ENCODE measurements around the gene RAB40A.
"Not testable (repeated sequence)": the region's sequence is repeated elsewhere in the genome, so short reads cannot be mapped to it uniquely, and the experiment has no call there.

RAB40A gene

DNA sequence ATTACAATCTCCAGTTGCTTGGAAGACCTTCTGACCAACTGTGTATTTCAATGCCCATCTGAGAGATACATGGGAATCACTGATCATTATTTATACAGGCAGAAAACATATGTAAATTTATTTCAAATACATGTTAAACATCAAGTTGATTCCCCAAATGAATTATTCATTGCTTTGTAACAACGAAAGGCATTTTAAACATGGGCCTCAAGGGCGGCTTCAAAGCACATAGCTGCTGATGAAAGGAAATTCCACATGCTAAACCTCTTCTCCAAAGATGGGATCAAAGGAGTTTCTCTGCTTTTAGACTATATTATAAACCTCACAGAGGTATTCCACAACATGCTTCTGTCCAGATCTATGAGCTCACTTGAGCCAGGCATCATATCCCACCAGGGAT, 4.3 kb upstream of the RAB40A start:
- no peak for DNase-seq (ENCODE audit: low read depth)

DNA sequence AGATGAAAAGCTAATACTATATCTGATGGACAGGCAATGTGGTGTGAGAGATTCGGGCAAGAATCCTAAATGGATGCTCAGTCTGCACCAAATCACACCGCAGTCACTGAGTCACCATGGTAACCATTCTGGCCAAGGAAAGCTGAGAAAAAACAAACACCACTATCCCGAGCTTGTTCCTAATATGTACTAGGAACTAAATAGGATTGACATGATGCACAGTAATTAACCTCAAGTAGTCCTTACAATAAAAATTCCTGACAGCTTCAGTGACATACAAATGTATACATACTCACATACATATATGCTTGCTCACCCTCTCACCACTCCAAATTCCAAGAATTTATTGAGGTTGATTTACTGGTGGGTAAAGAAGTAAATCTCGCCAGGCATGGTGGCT, 1.1 kb upstream of the RAB40A start:
- peak; percentile 61 for DNase-seq (ENCODE audit: low read depth)

DNA sequence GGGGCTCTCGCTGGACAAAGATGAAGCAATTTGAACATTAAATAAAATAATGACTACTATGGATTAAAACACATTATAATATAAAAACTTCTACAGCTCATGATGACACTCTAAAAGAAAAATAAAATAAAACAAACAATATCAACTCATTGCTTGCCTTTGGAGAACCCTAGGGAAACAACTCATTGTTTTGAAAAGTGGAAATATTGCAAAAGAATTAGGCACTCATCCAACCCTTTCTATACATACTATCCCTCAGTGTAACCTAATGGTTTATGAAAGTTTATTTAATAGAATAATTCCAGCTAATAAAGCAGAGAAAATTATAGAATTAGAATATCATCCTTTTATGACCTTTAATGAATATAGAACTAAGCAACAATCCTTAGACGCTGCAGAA, 718 bp downstream of the RAB40A start:
- DNase-seq (ENCODE audit: low read depth) = peak; percentile 20

DNA sequence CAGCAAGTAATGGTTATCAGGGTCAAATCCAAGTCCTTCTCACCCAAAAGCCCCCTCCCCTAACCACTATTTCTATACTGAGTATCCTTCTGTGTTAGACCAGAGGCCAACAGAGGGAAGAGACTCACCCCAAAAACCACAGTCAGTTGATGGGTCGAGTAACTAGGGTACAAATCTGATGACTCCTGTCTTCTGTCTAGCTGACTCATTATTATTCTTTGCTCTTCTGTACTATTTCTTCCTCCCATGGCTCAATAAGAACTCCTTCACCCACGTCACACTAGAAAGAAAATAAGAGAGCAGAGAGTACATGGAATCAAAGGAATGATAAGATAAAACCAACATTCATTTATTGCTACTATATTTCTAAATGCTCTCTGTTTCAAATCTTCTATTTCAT, 2.0 kb downstream of the RAB40A start:
- DNase-seq (ENCODE audit: low read depth) = peak; percentile 42

DNA sequence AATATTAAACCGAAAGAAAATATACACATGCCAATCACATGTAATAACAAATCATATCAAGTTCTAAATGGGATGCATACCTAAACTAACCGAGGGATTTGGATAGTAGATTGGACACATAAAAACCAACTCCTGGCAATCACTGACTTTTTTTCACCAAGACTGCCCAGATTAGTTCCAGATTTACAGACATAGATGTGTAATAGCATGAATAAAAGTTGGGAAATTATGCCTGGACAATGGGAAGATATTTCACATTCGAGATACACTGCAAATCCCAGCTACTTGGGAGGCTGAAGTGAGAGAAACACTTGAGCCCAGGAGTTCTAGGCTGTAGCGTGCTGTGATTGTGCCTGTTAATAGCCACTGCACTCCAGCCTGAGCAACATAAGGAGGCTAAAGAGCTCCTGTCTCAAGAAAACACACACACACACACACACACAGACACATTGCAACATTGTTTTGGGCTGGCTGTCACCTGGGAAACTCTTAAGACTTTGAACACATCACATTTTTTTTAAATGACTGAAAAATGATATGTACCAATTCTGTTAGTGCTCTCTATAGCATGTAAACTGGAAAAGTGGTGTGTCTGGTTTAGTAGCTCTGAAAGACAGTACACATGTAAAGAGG, 5.7 kb downstream of the RAB40A start:
- peak; percentile 71 for DNase-seq (ENCODE audit: low read depth)

DNA sequence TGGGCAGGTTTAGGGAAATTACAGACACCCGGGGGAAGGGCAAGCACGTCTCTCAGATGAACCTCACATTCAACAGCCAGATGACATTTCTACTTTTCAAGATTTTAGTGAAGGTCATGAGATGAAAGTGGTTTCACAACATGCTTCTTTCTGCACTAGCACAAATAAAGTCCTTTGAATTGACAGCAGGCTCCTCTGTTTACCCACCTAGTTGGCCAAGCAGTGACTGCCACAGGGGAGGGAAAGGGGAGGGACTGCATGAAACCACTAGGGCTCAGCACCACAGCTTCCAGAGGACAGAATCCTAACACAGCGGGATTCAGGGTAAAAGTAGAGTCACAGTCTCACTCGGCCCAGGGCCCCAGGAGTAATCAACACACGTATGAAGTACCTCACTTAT, 6.2 kb downstream of the RAB40A start:
- DNase-seq (ENCODE audit: low read depth) = no peak

DNA sequence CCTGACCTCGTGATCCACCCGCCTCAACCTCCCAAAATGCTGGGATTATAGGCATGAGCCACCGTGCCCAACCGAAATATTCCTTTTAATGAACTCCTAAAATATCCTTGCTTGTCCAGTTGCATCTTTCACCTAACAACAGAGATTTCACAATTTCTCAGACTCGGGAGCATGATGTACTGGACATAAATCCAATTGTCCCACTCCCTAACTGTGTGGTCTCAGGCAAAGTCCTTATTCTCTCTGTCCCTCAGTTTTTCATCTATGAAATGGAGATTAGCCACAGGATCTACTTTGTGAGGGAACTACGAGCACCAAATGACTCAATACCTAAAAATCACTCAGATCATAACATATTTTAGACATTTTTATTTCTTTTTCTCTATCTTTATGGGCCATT, 9.3 kb downstream of the RAB40A start:
- no peak for DNase-seq (ENCODE audit: low read depth)

DNA sequence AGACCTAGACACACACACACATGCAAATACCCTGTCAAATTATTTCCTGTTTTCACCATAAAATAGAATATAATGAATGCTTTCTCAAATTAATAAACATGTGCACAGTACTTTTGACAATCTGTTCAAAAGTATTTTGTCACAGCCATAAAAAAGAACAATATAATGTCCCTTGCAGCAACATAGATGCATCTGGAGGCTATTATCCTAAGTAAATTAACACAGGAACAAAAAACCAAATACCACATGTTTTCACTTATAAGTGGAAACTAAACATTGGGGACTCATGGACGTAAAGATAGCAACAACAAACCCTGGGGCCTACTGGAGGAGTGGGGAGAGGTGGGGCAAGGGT, 15.5 kb downstream of the RAB40A start:
- peak; percentile 39 for DNase-seq (ENCODE audit: low read depth)

DNA sequence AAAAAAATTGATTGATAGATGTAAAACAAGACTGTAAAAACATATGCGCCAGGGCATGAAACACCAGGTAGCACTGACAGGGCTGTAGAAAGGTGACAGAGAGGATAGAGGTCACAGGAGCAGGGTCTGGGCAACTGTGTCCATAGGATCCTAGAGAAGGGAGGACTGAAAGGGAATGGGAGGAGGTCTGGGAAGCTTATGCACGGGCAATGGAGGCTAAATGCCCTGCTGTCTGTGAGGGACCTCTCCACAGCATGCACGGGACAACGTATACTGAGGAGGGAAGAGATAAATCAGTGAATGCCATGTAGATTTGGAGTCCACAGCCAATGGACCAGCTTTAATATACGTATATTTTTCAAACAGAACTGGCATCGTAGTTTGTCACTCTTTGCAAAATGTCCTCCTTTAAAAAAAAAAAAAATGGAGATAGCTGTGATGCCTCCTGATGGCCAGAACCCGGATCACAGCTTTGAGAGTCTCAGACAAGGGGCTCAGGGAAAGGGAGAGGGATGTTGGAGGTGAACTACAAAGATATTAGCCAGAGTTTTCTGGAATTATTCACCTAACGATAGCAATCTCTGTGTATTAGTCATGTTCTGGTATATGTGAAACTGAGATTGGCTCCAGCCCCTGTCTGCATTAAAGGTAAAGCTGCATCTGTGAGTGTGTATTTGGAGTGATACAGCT, 16.0 kb downstream of the RAB40A start:
- no peak for DNase-seq (ENCODE audit: low read depth)

DNA sequence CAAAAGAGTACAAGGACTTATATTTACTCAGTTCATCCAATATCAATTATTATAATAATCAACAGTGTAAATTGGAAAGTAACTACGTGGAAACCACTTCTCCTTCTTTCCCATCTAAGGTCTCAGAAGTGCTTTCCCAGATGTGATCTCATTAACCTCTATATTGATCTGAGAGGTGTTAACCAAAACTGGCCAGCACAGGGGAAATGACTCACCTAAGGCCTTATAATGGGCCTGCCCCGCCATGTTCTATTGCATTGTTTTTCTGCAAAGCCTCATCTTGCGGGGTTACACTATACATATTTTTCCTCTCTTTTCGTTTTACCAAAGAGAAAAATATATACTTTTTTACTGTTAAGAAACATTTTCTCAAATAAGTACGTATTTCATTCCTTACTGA, 20.5 kb downstream of the RAB40A start:
- no peak for DNase-seq (ENCODE audit: low read depth)

DNA sequence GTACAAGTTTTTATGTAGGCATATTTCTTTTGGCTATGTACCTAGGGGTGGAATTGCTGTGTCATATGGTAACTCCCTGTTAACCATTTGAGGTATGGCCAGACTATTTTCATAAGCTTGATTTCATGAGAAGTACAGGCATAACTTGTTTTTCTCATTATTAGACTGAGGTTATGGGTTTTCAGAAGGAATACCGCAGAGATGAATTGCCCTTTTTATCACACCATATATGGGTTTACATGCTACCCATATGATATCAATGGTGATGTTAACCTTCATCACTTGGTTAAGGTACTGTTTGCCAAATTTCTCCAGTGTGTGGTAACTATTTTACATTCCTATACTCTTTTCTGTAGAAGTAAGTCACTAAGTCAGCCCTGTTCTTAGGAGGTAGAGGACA, 23.5 kb downstream of the RAB40A start:
- DNase-seq (ENCODE audit: low read depth) = no peak

DNA sequence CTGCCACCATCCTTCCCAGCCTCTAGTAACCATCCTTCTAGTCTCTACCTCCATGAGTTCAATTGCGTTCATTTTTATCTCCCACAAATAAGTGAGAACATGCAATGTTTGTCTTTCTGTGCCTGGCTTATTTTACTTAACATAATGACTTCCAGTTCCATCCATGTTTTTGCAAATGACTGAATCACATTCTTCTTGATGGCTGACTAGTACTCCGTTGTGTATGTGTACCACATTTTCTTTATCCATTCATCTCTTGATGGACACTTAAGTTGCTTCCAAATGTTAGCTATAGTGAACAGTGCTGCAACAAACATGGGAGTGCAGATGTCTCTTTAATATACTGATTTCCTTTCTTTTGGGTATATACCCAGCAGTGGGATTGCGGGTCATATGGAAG, 25.7 kb downstream of the RAB40A start:
- not testable (repeated sequence) for DNase-seq (ENCODE audit: low read depth)

DNA sequence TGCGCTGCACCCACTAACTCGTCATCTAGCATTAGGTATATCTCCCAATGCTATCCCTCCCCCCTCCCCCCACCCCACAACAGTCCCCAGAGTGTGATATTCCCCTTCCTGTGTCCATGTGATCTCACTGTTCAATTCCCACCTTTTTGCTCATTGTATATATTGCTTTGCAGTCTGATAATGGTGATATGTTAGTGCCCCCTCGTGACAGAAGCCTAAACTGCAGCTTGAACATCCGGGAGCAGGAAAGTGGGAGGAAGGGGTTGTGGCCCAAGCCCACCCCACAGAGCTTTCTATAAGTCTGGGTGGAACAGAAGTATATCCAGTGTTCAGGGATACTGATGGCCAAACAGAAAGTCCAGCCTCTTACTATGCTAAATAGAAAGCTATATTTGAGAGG, 29.6 kb downstream of the RAB40A start:
- peak; percentile 6 for DNase-seq (ENCODE audit: low read depth)

DNA sequence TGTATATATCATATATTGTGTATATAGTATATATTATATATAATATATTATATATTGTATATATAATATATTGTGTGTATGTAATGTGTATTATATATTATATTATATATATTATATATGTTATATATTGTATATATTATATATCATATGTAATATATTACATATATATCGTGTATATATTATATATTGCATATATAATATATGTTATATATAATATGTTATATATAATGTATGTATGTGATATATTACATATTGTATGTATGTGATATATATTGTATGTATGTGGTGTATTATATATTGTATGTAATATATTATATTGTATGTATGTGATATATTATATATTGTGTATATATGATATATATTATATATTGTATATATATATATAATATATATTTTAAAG, 30.5 kb downstream of the RAB40A start:
- DNase-seq (ENCODE audit: low read depth) = no peak

DNA sequence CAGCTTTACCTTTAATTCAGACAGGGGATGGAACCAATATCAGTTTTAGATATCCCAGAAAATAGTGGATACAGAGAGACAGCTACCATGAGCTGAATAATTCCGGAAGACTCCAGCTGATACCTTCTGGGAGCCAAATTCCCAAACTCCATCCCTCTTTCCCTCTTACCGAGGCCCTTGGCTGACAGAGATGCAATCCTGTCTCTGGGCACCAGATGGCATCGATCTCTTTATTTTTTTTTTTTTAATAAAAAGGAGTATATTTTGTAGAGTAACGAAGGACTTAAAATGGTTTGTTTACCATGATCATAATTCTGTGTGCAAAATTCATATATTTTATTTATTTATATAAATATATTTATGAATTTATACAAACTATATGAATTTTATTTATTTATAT, 31.0 kb downstream of the RAB40A start:
- peak; percentile 11 for DNase-seq (ENCODE audit: low read depth)

DNA sequence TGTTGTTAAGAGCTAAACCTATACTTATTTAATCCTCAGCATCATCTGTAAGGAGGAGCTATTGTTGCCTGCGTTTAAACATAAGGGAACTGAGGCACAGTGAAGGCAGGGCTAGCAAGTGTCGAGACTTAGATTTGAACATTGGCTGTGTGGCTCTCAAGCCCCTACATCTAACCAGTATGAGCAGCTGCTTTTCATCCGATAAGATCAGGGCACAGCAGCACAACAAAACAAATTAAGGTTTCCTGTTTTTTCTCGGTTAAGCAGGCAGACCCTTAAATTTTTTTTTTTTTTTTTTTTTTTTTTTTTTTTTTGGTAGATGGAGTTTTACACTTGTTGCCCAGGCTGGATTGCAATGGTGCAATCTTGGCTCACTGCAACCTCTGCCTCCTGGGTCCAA, 35.6 kb downstream of the RAB40A start:
- DNase-seq (ENCODE audit: low read depth) = no peak

DNA sequence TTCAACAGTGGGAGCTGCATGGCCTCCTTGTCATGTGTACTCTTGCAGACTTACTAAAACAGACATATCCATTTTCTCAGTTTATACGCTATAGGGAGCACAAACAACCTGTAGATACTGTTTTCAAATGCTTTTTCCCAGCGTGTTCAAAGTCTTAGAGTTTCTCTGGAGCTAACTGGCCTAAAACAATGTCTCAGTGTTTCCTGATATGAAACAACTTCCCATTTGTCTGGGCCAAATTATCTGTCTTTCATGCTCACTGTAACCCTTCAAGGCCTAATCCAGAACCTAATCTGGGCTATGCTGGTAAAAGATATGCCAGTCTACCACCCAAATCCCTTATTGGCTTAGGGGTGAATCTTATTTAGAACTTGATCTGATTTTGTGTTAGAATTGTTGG, 38.8 kb downstream of the RAB40A start:
- no peak for DNase-seq (ENCODE audit: low read depth)

DNA sequence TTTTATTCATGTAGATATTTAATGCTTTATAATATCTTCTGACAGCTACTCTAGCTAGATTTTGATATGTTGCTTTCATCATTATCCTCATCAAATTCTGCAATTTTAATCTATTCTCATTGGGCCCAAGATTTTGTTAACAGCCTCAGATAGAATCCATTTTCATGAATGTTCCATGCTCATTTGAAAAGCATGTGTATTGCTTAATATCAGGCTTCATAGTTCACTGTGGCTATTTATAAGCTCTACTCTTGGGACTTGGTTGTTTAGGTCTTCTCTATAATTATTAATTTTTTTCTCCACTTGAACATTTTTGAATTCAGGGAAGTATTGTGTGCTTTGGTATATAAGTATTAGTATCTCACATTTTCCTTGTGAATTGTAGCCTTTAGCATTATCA, 41.8 kb downstream of the RAB40A start:
- DNase-seq (ENCODE audit: low read depth) = peak; percentile 50

DNA sequence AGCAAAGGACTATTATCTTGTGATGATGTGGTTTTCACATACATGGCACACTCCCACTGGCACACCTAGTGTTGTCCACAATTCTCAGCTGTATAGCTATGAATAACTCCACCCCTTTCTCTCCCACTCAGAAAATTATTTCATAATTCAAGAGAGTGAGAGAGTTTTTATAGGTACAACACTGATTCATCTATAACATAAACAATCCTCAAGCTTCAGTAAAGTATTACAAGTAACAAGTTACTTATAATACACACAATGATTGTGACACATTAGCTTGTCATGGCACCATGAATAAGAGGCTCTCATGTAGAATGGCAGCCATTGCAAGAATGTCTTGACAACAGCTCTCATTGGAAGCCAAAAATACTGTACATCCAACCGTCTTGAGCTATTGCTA, 43.9 kb downstream of the RAB40A start:
- DNase-seq (ENCODE audit: low read depth) = peak; percentile 2

DNA sequence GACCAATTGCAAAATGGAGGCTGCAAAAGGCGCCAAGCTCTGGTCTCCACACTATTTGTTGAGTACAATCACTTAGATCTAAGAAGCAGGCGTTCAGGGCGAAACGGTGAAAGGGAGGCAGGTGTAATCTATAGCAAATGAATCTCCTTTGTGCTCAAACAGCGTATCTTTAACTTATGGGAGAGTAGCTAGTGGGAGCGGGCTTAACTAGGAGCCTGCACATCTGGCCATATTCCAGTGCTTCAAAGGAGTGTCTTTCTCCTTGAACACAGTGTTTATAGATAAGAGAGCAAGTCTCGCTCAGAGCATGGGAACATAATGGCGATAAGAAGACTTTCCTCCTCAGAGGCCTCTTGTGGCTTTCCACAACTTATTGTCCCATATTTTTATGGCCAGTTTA, 49.3 kb downstream of the RAB40A start:
- DNase-seq (ENCODE audit: low read depth) = not testable (repeated sequence)

DNA sequence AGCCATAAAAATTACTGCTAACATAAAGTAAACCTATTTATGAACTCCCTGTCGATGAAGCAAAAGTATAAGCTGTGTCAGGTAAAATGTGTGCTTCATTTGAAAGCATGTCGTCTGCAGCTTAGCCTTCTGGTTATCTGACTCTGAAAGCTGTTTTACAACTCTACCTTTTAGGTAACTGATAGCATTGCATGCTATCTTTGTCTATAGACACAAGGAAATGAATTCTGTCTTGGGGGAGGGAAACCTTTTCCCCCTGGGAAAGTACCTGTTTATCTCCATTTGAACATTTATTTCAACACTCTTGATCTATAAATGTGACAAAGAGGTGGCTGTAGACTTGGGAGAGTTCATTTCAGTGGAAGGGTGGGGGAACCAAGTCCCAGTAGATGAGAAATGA, 51.4 kb downstream of the RAB40A start:
- DNase-seq (ENCODE audit: low read depth) = no peak

DNA sequence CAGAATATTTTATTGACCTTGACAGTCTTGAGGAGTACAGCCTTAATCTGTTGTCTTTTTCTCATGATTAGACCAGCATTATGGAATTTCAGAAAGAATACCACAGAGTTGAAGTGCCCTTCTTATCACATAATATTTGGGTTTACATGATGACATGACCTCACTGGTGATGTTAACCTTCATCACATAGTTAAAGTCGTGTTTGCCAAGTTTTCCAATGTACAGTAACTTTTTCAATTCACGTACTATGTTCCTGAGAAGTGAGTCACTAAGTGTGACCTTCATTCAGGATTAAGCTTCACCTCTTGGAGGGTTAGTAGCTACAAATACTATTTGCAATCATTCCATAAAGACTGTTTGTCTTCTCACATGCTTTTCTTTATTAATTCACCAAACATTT, 52.1 kb downstream of the RAB40A start:
- no peak for DNase-seq (ENCODE audit: low read depth)

DNA sequence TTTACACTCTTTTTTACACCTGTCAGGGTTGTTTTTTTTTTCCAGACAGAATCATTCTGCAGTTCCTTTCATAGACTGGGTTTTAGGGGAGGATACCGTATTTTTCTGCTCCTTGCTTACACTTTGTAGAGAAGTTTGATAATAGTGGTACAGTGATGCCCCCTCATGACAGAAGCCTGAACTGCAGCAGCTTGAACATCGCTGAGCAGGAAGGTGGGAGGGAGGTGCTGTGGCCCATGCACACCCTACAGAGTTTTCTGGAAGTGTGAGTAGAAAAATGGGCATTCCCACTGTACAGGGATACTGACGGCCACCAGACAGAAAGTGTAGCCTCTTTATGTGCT, 54.5 kb downstream of the RAB40A start:
- peak; percentile 64 for DNase-seq (ENCODE audit: low read depth)

DNA sequence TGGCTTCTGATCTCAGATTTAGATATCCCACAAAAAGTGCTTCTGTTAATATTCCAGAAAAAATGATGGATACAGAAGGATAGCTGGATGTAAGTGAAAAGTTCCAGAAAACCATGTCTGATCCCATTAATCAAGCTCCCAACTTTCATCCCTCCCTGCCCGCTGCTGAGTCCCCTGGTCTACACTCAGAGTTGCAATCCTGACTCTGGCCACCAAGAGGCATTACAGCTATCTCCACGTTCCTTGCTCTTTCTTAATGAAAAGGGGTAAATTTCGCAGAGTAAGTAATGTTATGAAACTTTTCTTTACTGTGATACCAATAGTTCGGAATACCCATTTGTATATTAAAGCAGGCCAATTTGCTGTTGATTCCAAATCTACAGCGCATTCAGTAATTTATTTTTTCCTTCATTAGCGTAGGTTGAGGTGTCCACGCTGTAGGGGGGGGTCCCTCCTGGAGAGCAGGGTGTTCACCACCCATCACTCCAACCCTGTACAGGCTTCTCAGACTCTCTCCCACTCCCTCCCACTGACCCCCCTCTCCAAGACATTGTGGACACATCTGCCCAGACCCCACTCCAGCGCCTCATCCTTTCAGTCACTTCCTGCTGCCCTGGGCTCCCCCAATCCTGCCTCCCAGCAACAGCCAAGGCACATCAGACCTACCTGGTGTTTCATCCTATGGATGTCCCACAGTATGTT, 55.1 kb downstream of the RAB40A start:
- peak; percentile 57 for DNase-seq (ENCODE audit: low read depth)

Measured in fibroblast of gingiva (primary cell).